Pancreas (tissue), 10 donors: Measurements from ENCODE around the gene CAPN14. TPM values are rescaled to one million over a fixed set of nuclear protein-coding genes. Genes with fewer than 3 reads are reported as not detected.

Source experiments
- ATAC-seq, 4 donors: fragments of 200-7000 bp; cut with Tn5 transposase; one replicate each; pipeline versions ENCODE4 v1.8.0 to v1.9.1; 2020; ENCODE audit warnings: mild to moderate bottlenecking in 4 of 4, moderate library complexity in 4 of 4
- DNase-seq, 6 donors: peaks; one replicate each; pipeline ENCODE4 v3.0.0-alpha.2; 2020
- FAIRE-seq: peaks from 2 replicates; lab custom pipeline; 2012; peaks lifted over from hg19 to GRCh38; lab: Jason Lieb, UNC
- H3K27ac ChIP-seq, 4 donors: fragments of 200-600 bp; sonication (generic); 1 replicate in 3 of 4; 2 replicates in 1 of 4; pipeline versions ENCODE4 v1.5.0 to v1.8.0; 2020
- H3K27me3 ChIP-seq, 4 donors: fragments of 200-600 bp; one replicate each; pipeline ENCODE4 v1.8.0; 2021
- H3K36me3 ChIP-seq, 3 donors: fragments of 200-600 bp; sonication (generic) in 1 of 3; one replicate each; pipeline versions ENCODE4 v1.5.0 to v1.8.0; 2020 to 2021
- H3K4me1 ChIP-seq, 3 donors: fragments of 200-600 bp; one replicate each; pipeline ENCODE4 v1.8.0; 2021
- H3K4me3 ChIP-seq, 4 donors: fragments of 200-600 bp; sonication (generic) in 2 of 4; one replicate each; pipeline versions ENCODE4 v1.5.0 to v1.8.0; 2020 to 2021
- H3K9me3 ChIP-seq, 4 donors: fragments of 200-600 bp; one replicate each; pipeline ENCODE4 v1.8.0; 2021
- CTCF ChIP-seq, 4 donors: fragments of 200-600 bp; sonication (generic) in 3 of 4; IDR thresholded peaks; one replicate each; pipeline versions ENCODE4 v1.5.0 to v1.8.0; 2021; ENCODE audit warnings: antibody characterized with exemption in 4 of 4
- WGBS, 2 donors: extraction: QIAGEN DNeasy Blood & Tissue Kit; methylation state at CpG; one replicate each; pipeline ENCODE4 v1.1.7; 2013; 5-methylcytosine and 5-hydroxymethylcytosine counted together
- intact Hi-C, 3 donors: fragments of 100-400 bp; cut with DNase I; formaldehyde crosslinking; loops; one replicate each; pipeline versions ENCODE4 v1.11.1 to v1.14.2; 2022
- polyA plus RNA-seq, 2 donors: library from polyadenylated mRNA; stranded (reverse); fragments of 200-250 nt; gene quantifications; one replicate each; pipeline ENCODE4 v1.2.3, GENCODE V29; 2013
- total RNA-seq, 6 donors: library from RNA; stranded (reverse); fragmentation: NEBNext Ultra II Directional in 4 of 6; extraction: Animal tissue kit (Norgen Biotek cat#: 25700) in 4 of 6; gene quantifications; one replicate each; pipeline versions ENCODE4 v1.2.1 to v1.2.4, GENCODE V29; 2021 to 2023
- donor health status: healthy with polysubstance abuse.
- donor health status: DM: no; HTN: no; CAD: no; lungs with moderate emphysema.
- donor health status: DM: no; HTN: no; CAD: no.
- donor health status: control.
- donor health status: control.
- donor health status: Bipolar disorder and iron deficiency.
- donor health status: DM: yes; HTN: yes; CAD: no.
- donor health status: DM: no; HTN: no; CAD: no.
- donor health status: DM: no; HTN: no; CAD: no.
- donor health status: DM: yes; HTN: yes; CAD: no.

Gene CAPN14
- total and polyA plus RNA-seq, 8 donors, result 0.06 to 0.08 (median 0.07) TPM; not detected in 5

GRCh38 chr2:31232586-31232985, 15.3 kb upstream of the CAPN14 start:
- Histone ChIP-seq H3K27me3 (peaks cover 0 to 4% (median 0%) of the 10 kb centered on the region in 4 donors), H3K4me1 (no peaks in the 10 kb centered on the region), H3K4me3 (no peak overlapping the region), H3K9me3 (no peaks in the 10 kb centered on the region), H3K27ac (no peak overlapping the region), H3K36me3 (no peaks in the 10 kb centered on the region)
- TF ChIP-seq CTCF (IDR thresholded peaks at IDR 0.05), result no peak
- DNase-seq (no peak), ATAC-seq (no peak), FAIRE-seq (no peak)
- intact Hi-C loops, result no loop called here
- WGBS, 2 donors, result 63 to 68% methylated on average over 4 of the region's 4 CpGs

GRCh38 chr2:31231571-31232302, 14.4 kb upstream of the CAPN14 start:
- DNase-seq (no peak), ATAC-seq (no peak), FAIRE-seq (no peak)
- Histone ChIP-seq H3K4me1 (no peaks in the 10 kb centered on the region), H3K4me3 (no peak overlapping the region), H3K27me3 (peaks cover 0 to 4% (median 0%) of the 10 kb centered on the region in 4 donors), H3K27ac (no peak overlapping the region), H3K36me3 (no peaks in the 10 kb centered on the region), H3K9me3 (no peaks in the 10 kb centered on the region)
- 52 to 55% methylated on average over 15 of the region's 15 CpGs for WGBS, 2 donors
- intact Hi-C loops, result no loop called here
- TF ChIP-seq CTCF (IDR thresholded peaks at IDR 0.05), result no peak

- Histone ChIP-seq H3K4me3 (no peak overlapping the region), H3K9me3 (no peaks in the 10 kb centered on the region), H3K4me1 (no peaks in the 10 kb centered on the region), H3K27me3 (peaks cover 0 to 4% (median 0%) of the 10 kb centered on the region in 4 donors), H3K27ac (no peak overlapping the region), H3K36me3 (no peaks in the 10 kb centered on the region)
- intact Hi-C loops, result no loop called here
- ATAC-seq, result no peak
- no peak for FAIRE-seq
- no peak for DNase-seq
- WGBS, 2 donors, result 55 to 68% methylated on average over 3 of the region's 3 CpGs
- TF ChIP-seq CTCF (IDR thresholded peaks at IDR 0.05), result no peak
Observed at GRCh38 chr2:31230751-31231150, 13.4 kb upstream of the CAPN14 start.

GRCh38 chr2:31228717-31229116, 11.4 kb upstream of the CAPN14 start:
- no peaks in the 10 kb centered on the region for H3K4me1 ChIP-seq
- H3K36me3 ChIP-seq, result no peaks in the 10 kb centered on the region
- H3K27ac ChIP-seq, result no peak overlapping the region
- peaks cover 0 to 10% (median 0%) of the 10 kb centered on the region in 4 donors for H3K27me3 ChIP-seq
- DNase-seq (no peak), FAIRE-seq (no peak), ATAC-seq (no peak)
- TF ChIP-seq CTCF (IDR thresholded peaks at IDR 0.05), result no peak
- intact Hi-C loops, result no loop called here
- H3K9me3 ChIP-seq, result no peaks in the 10 kb centered on the region
- 53 to 58% methylated on average over 3 of the region's 3 CpGs for WGBS, 2 donors
- H3K4me3 ChIP-seq, result no peak overlapping the region

- H3K4me3 ChIP-seq, result no peak overlapping the region
- ATAC-seq (no peak), FAIRE-seq (no peak), DNase-seq (no peak)
- no peaks in the 10 kb centered on the region for H3K36me3 ChIP-seq
- no peaks in the 10 kb centered on the region for H3K9me3 ChIP-seq
- intact Hi-C loops, result no loop called here
- TF ChIP-seq CTCF (IDR thresholded peaks at IDR 0.05), result no peak
- peaks cover 0 to 10% (median 0%) of the 10 kb centered on the region in 4 donors for H3K27me3 ChIP-seq
- WGBS, 2 donors, result 70 to 80% methylated on average over 10 of the region's 10 CpGs
- no peaks in the 10 kb centered on the region for H3K4me1 ChIP-seq
- H3K27ac ChIP-seq, result no peak overlapping the region
Observed at GRCh38 chr2:31227711-31228125, 10.4 kb upstream of the CAPN14 start.
